ENCODE results near the gene RPAIN.

- TF ChIP-seq CTCF (IDR thresholded peaks at IDR 0.05; ENCODE audit: insufficient read depth, low read length, poor library complexity, severe bottlenecking) (no peak), EZH2phosphoT487 (conservative IDR thresholded peaks at IDR 0.05; ENCODE audit: low read length) (no peak)
These were observed 44.9 kb downstream of the RPAIN start for GRCh38 chr17:5464717-5465507.
